AG08396 (cell line): Measurements from ENCODE around the gene C5orf24.
A peak's percentile ranks its signal among the peaks of the same experiment; 100 is the strongest.
"Not testable (repeated sequence)": the region's sequence is repeated elsewhere in the genome, so short reads cannot be mapped to it uniquely, and the experiment has no call there.

ENCODE experiments used
- DNase-seq: peaks from one replicate; pipeline ENCODE4 v3.0.0; 2012; ENCODE audit warnings: low spot score, mixed read lengths

Gene C5orf24

GRCh38 chr5:134845852-134846640 is at the start of gene C5orf24:
Gene C5orf24, plus strand, starts transcription at chr5:134845968. Its CDS starts 8,933 bp downstream, at chr5:134854901.
- peak; percentile 95 for DNase-seq

DNA sequence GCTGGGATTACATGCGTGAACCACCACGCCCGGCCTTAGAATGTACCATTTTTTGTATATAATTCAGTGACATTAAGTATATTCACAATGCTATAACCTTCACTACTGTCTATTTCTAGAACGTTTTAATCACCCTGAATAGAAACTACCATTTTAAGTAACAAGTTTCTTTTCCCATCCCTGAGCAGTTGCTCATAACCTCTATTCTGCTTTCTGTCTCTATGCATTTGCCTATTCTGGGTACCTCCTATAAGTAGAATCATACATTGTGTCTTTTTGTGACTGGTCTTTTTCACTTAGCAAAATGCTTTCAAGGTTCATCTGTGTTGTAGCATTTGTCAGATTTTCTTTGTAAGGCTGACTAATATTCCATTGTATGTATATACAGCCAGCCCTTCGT is 47.3 kb upstream of the C5orf24 start:
- DNase-seq, result no peak

GRCh38 chr5:134803821-134804220 is 41.9 kb upstream of the C5orf24 start:
- DNase-seq, result no peak

DNA sequence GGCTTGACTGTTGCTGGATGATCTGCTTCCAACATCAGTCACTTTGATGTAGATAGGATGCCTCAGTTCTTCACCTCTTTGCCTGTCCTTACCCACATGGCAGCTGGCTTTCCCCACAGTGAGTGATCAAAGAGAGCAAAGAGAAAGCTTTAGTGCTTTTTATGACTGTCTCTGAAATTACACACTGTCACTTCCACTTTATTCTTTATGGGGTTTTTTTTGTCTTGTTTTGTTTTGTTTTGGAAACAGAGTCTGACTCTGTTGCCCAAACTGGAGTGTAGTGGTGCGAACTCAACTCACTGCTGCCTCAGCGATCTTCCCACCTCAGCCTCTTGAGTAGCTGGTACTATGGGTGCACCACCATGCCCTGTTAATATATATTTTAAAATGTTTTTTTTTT is 32.4 kb upstream of the C5orf24 start:
- no peak for DNase-seq

DNA sequence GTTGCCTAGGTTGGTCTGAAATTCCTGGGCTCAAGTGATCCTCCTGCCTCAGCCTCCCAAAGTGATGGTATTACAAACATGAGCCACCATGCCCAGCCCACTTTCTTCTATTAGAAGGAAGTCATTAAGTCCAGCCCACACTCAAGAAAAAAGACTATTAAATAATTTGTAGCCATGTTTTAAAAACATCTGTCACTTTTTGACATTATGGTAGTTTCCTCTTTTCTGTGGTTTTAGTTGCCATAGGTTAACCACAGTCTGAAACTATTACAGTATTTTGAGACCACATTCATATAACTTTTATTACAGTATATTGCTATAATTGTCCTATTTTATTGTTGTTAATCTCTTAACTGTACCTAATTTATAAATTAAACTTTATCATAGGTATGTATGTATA is 31.9 kb upstream of the C5orf24 start:
- no peak for DNase-seq

DNA sequence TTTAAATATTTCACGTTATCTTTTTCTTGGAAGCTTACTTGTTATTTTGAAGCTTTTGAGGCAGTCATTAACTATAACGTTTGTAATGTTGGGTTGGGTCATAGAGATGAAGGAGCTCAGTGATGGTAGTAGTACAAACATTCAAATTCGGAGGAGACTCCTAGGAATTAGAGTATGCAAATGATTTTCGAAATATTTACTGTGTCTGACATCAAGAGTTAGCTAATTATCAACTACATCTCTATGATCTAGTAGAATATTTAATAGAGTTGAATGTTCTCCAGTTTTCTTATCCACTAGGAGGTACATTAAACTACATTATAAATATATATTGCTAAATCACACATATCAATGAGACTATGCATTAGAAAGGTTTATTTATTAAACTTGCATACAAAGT is 28.8 kb upstream of the C5orf24 start:
- DNase-seq, result no peak

DNA sequence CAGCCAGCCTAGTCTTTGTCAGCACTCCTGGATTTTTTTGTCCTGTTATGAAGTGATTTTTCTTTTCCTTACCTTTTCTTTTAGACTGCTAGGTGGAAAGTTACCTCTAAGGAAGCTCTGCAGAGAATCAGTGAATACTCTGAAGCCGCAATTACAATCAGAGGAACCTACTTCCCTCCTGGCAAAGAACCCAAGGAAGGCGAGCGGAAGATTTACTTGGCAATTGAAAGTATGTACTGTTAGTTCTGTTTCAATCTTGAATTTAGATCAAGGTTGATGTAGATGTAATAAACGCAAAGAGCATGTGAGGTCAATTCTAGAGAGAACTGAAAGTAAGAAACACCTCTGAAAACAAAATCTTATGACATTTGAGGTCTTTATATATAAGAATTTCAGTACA is 27.0 kb upstream of the C5orf24 start:
- DNase-seq, result no peak

GRCh38 chr5:134819407-134819963 is 26.3 kb upstream of the C5orf24 start:
- DNase-seq, result no peak

GRCh38 chr5:134821841-134822240 is 23.9 kb upstream of the C5orf24 start:
- no peak for DNase-seq

DNA sequence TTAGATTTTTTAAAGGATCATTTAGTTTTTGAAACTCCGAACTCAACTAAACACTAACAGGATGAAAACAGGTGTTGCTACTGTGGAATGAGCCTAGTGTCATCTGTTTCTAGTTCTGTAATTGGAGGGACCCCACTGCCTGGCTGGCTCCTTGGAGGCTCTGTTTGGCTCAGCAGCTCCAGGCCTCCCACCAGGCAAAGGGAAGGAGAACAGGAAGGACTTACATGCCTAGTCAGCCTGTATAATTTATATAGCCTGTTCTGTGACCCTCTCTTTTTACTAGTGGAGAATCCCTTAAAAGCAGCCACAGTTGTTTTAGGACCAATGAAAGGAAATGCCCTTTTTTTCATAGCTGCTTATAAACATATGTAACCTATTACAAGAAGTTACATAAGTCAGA is 21.1 kb upstream of the C5orf24 start:
- DNase-seq, result no peak

DNA sequence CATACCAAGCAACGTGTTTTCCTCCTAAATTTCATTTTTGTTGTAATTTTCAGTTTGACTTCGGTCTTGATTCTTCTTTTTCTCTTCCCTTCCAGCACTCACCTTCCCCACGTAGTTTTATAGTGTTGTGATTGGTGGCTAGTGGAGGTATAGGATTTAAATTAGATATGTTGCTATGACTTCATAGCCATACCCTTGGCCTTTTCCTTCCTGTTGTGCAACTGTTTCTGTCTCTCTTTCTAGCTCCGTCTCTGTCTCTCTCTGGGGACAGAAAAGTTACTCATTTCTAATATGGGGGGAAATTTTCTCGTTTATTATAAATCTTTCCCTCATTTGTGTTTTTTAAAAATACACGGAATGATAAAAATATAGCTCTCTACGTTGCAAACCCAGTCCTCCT is 20.6 kb upstream of the C5orf24 start:
- DNase-seq, result no peak

- peak; percentile 37 for DNase-seq
These were observed 12.3 kb upstream of the C5orf24 start for GRCh38 chr5:134833340-134834032.

DNA sequence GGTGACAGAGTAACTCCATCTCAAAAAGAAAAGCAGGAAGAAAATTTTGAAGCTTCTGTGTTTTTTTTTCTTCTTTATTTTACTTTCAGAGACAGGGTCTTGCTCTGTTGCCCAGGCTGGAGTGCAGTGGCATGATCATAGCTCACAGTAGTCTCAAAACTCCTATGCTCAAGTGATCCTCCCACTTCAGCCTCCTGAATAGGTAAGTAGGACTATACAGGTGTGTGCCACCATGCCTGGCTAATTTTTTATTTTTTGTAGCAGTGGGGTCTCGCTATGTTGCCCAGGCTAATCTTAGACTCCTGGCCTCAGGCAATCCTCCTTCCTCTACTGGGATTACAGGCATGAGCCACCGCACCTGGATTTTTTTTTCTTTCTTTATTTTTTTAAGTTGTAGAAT is 10.1 kb upstream of the C5orf24 start:
- no peak for DNase-seq

DNA sequence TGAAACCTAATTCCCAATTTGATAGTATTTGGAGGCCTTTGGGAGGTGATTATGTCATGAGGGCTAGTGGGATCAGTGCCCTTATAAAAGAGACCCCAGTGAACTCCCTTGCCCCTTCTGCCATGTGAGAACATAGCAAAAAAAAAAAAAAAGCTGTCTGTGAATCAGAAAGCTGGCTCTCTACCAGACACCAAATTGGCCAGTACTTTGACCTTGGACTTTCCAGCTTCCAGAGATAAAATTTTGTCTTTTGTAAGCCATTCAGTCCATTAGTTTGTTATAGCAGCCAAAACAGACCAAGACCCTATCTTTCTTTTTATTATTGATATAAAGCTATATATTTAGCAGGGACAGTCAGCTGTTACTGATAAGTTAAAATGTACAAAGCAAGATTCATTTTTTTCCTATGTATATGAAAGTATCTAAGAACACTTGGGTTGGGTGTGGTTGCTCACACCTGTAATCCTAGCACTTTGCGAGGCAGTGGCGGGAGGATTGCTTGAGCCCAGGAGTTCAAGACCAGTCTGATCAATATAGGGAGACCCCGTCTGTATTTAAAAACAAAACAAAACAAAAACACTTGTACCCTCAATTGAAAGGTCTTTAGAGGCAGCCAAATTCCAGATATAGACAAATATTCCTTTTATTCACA is 8.1 kb upstream of the C5orf24 start:
- DNase-seq, result no peak

GRCh38 chr5:134838361-134838760 is 7.4 kb upstream of the C5orf24 start:
- DNase-seq, result not testable (repeated sequence)

- no peak for DNase-seq
These were observed 5.0 kb upstream of the C5orf24 start for GRCh38 chr5:134840811-134841210.

- DNase-seq, result no peak
These were observed 1.5 kb upstream of the C5orf24 start for GRCh38 chr5:134844252-134844651.

- DNase-seq, result no peak
These were observed 375 bp upstream of the C5orf24 start for GRCh38 chr5:134845335-134845851.

- DNase-seq, result no peak
These were observed 833 bp downstream of the C5orf24 start for GRCh38 chr5:134846641-134846960.

GRCh38 chr5:134849434-134849933 is 3.7 kb downstream of the C5orf24 start:
- not testable (repeated sequence) for DNase-seq

GRCh38 chr5:134851307-134851923 is 5.6 kb downstream of the C5orf24 start:
- DNase-seq, result no peak

DNA sequence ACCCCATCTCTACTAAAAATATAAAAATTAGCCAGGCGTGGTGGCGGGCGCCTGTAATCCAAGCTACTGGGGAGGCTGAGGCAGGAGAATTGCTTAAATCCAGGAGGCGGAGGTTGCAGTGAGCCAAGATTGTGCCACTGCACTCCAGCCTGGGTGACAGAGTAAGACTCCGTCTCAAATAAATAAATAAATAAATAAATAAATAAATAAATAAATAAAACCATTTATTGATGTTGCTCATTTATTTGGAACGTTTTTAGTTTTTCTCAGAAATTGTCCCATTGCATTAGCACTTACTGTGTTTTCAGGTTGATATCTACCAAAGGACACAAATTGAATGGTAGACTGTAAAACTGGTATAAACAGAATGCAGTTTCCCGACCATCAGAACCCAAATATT is 10.7 kb downstream of the C5orf24 start:
- not testable (repeated sequence) for DNase-seq
